GM08714 (cell line): Measurements from ENCODE around the gene OR1Q1.
"Not testable (repeated sequence)": the region's sequence is repeated elsewhere in the genome, so short reads cannot be mapped to it uniquely, and the experiment has no call there.

Source experiments
- H3K4me3 ChIP-seq: fragments of 200-500 bp; sonication (Bioruptor generic); 2 replicates; pipeline ENCODE4 v1.5.1; 2014; ENCODE audit warnings: mild to moderate bottlenecking, low read length, inconsistent platforms
- ZNF274 ChIP-seq: IDR thresholded peaks from 2 replicates; pipeline ENCODE4 v1.6.1; 2012; ENCODE audit warnings: mild to moderate bottlenecking, low read depth, low read length

Gene OR1Q1

GRCh38 chr9:122614362-122614761, at the start of gene OR1Q1:
Gene OR1Q1, plus strand, starts transcription at chr9:122614738. Its CDS starts 0 bp downstream, at chr9:122614738.
- no peak for TF ChIP-seq ZNF274
- no peak within 1 kb of the TSS for H3K4me3 ChIP-seq

GRCh38 chr9:122567901-122568300, 46.6 kb upstream of the OR1Q1 start:
- TF ChIP-seq ZNF274: no peak
- H3K4me3 ChIP-seq: no peak overlapping the region

- H3K4me3 ChIP-seq: no peak overlapping the region
- no peak for TF ChIP-seq ZNF274
Observed at GRCh38 chr9:122572456-122572855, 42.1 kb upstream of the OR1Q1 start.

- H3K4me3 ChIP-seq: no peak overlapping the region
- no peak for TF ChIP-seq ZNF274
Observed at GRCh38 chr9:122579874-122580273, 34.7 kb upstream of the OR1Q1 start.

GRCh38 chr9:122580360-122580759, 34.2 kb upstream of the OR1Q1 start:
- no peak overlapping the region for H3K4me3 ChIP-seq
- no peak for TF ChIP-seq ZNF274

- not testable (repeated sequence) for H3K4me3 ChIP-seq
Observed at GRCh38 chr9:122583284-122583683, 31.3 kb upstream of the OR1Q1 start, which contains the start of gene OR1L8. Gene OR1L8, minus strand, starts transcription at chr9:122583384. Its CDS starts 14,907 bp downstream, at chr9:122568477.

- TF ChIP-seq ZNF274: no peak
Observed at GRCh38 chr9:122605691-122606090, 8.8 kb upstream of the OR1Q1 start.

GRCh38 chr9:122606587-122606986, 8.0 kb upstream of the OR1Q1 start:
- H3K4me3 ChIP-seq: no peak overlapping the region
- TF ChIP-seq ZNF274: no peak

More at GRCh38 chr9:122605691-122606090, 8.8 kb upstream of the OR1Q1 start:
- H3K4me3 ChIP-seq: no peak overlapping the region

GRCh38 chr9:122609804-122610203, 4.7 kb upstream of the OR1Q1 start:
- no peak for TF ChIP-seq ZNF274
- H3K4me3 ChIP-seq: no peak overlapping the region

- H3K4me3 ChIP-seq: no peak overlapping the region
- TF ChIP-seq ZNF274: no peak
Observed at GRCh38 chr9:122619996-122620395, 5.5 kb downstream of the OR1Q1 start.

GRCh38 chr9:122642226-122642625, 27.7 kb downstream of the OR1Q1 start:
- no peak overlapping the region for H3K4me3 ChIP-seq
- TF ChIP-seq ZNF274: no peak

- no peak overlapping the region for H3K4me3 ChIP-seq
- no peak for TF ChIP-seq ZNF274
Observed at GRCh38 chr9:122656378-122656777, 41.8 kb downstream of the OR1Q1 start.

GRCh38 chr9:122657527-122657926, 43.0 kb downstream of the OR1Q1 start, which contains the start of gene OR1B1:
Gene OR1B1, minus strand, starts transcription at chr9:122657627.
- no peak for TF ChIP-seq ZNF274
- H3K4me3 ChIP-seq: no peak within 1 kb of the TSS

GRCh38 chr9:122661416-122661815, 46.9 kb downstream of the OR1Q1 start, which contains the start of gene OR1L1:
Gene OR1L1, plus strand, starts transcription at chr9:122661716. Its CDS starts 0 bp downstream, at chr9:122661716.
- H3K4me3 ChIP-seq: no peak within 1 kb of the TSS
- no peak for TF ChIP-seq ZNF274
